HG02943 (cell line): ENCODE measurements around the gene KIF25.

Source experiments
- ATAC-seq: cut with Tn5 transposase; IDR thresholded peaks from one replicate; pipeline ENCODE4 v1.9.1; 2021; ENCODE audit warnings: mild to moderate bottlenecking, low read depth, moderate library complexity; ENCODE audit not compliant: unreplicated experiment

KIF25 gene, protein sequence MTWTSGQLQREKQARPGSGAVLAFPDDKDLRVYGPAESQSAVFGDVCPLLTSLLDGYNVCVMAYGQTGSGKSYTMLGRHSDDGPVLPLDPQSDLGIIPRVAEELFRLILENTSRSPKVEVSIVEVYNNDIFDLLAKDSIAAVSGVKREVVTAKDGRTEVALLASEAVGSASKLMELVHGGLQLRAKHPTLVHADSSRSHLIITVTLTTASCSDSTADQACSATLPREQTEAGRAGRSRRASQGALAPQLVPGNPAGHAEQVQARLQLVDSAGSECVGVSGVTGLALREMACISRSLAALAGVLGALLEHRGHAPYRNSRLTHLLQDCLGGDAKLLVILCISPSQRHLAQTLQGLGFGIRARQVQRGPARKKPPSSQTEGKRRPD

DNA sequence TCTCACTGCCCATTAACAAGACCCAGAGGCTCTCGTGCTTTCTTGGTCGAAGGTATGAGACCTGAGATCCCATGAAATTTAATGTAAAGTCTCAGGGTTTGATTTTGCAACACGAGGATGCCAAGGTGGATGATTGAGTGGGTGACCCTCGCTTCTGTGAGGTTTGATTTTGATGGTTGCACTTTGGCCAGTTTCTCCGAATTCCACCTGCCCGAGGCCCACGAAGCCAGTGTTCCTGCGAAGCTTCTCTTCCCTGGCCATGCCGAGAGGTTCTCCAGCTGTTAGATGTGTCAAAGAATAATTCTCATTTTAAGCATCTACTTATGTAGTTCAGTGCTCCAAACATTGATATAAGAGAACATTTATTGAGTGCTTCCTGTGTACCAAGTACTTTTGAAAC, at the start of gene KIF25:
Gene KIF25, plus strand, starts transcription at position 30 of the 400 bp plus-strand sequence. CDS start 31,915 bp downstream, outside the sequence.
- no peak for ATAC-seq

DNA sequence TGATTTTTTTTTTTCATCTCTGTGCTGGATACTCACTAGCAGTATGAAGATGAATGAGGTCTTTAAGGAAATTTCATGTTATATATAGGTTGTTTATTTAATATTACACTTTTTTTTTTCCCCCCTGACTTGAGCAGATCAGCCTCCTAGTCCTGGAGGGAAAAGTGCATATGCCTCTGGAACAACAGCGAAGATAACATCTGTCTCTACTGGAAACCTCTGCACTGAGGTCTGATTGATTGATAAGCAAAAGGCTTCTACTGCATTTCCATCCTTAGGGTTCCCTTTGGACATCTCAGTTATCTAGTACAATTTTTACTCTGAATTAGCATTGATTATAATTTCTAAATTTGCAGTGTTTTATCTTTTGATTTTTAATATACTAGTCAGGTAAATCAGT, 49.8 kb upstream of the KIF25 start:
- no peak for ATAC-seq

DNA sequence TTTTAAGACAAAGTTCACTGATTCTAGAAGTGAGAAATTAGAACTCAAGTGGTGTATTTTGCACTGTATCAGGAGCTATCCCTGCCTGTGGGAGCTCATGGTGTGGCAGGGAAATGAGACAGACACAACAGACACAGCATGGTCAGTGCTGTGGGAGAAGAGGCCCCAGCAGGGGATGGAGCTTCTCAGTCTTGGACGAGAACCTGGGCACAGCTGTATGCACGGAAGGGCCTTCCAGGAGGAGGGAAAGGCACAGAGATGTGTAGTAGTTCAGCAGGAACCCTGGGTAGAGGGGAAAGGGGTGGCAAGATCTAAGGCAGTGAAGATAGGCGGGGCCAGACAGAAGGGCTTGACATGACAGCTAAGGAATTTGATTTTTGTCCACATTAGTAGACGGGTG, 48.8 kb upstream of the KIF25 start:
- no peak for ATAC-seq

DNA sequence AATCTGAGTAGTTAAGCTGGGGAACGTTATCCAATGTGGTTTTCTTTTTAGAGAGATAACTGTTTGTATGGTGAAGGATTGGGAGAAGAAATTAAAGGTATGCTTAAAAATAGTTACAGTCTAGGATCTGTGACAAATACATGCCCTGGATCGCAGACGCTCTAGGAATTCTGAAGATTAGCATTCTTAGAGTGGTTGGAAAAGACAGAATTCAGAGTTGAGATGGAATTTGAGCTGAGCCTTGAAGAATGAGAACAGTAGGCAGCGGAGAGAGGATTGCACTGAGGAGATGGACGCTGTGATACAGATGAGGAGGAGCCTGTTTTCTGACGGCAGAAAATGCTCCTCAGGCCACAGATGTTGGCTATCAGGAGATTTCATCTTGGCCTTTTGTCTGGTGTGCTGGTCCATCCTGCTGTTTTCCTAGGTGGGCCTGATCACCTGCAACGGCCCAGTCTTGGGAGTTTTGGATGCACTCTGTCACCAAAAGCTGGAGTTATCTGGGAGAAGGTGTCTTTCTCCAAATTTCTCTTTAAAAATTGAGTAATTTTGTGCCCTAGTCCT, 48.3 kb upstream of the KIF25 start:
- ATAC-seq = no peak

DNA sequence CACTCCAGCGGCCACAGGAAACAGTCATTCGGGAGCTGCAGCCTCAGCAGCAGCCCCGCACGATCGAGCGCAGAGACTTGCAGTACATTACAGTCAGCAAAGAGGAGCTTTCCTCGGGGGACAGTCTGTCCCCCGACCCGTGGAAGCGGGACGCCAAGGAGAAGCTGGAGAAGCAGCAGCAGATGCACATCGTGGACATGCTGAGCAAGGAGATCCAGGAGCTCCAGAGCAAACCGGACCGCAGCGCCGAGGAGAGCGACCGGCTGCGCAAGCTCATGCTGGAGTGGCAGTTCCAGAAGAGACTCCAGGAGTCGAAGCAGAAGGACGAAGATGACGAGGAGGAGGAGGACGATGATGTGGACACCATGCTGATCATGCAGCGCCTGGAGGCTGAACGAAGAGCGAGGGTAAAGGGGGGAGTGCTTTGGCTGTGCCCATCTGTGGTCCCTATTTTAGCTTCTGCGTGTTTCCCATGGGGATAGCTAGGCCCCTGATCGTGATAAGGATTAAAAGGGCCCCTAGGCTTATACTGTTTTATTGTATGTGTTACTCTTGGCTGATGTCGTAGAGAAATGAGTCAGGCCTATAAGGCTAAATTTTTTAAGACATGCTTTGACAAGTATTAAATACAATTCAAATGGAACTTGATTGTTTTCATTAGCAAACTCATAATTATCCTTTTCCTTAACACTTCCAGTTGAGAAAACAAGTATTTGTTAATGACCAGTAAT, 45.5 kb upstream of the KIF25 start:
- ATAC-seq = no peak

DNA sequence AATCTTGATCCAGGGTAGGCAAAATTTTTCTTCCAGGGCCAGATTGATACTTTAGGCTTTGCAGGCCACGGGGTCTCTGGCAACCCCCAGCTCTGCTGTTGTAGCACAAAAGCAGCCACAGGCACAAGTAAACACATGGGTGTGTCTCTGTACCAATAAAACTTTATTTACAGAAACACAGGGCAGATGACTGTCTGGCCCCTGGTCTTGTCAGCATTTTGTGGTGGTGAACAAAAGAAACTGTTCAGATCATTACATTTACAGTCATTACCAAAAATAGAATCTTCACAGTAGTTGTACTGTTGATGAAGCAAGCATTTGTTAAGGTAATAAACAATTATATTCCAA, 45.0 kb upstream of the KIF25 start:
- ATAC-seq = no peak

DNA sequence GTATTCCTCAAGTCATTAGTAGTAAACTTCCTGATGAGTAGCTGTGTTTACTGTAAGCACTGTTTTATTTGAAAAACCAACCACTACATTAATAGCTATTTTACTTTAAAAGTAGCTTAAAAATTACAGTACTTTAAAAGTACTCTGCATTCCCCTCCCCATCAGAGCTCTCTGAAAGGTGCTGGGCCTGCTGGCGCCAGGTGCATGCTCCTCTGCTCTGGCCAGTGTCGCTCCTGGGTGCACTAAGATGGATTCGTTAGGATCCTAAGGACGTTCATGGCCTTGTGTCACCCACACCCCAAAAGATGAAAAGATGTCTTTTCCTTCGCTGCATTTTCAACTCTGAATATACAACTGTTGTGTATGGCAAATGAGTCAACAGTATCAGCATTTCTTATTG, 43.9 kb upstream of the KIF25 start:
- no peak for ATAC-seq

DNA sequence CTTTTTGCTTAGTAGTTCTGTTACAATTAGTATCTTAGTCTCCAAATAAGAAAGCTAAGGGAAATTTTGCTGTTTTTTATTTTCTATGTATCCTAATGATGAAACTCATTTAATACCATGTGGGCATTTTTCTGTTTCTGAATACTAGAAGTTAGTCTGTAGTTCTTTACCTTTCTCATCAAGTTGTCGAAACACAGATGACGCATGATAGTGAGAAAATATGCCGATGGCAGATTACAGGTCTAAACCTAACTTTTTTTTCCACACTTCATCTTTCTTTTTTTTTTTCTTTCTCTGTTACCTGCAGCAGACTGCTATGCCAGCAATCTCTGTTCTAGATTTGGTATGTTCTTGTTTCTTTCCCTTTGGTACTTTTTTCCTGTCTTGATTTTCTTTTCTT, 43.3 kb upstream of the KIF25 start:
- ATAC-seq = no peak

DNA sequence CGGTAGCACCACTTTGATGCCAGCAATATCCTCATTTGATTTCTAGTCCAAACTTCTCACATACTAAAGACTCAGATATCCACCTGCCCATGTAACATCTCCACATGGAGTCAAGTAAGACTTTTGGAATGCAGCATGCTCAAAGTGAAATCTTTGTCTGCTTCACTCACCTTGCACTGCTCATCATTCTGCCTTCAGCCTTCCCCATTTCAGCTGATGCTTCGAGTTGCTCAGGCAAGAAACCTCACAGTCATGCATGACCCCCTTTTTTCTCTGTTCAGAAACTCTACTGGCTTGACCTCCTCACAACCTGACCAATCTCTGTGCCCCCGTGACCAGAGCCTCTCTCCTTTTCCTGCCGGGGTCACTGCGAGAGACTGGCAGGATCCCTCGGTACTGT, 41.0 kb upstream of the KIF25 start:
- no peak for ATAC-seq

DNA sequence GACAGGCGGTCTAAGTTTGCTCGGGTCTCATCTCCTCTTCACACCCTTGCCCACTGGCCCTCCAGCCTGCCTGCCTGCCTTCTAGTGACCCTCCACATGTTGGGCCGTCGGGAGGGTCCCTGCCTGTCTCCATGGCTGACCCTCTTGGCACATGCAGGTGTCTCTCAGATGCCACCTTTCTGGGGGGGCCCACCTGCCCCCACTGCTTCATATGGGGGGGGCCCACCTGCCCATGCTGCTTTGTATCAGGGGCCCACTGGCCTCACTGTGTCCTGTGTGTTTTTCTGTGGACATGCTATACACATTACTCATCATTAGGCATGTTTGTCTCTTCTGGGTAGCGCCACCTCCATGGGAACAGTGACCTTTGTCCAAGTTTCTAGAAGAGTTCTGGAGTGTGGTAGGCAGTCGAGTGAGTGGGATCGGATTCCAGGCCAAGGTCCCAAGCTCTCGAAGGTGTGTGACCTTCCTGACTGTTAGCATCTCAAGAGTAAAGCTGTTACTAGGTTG, 40.4 kb upstream of the KIF25 start:
- ATAC-seq = no peak

DNA sequence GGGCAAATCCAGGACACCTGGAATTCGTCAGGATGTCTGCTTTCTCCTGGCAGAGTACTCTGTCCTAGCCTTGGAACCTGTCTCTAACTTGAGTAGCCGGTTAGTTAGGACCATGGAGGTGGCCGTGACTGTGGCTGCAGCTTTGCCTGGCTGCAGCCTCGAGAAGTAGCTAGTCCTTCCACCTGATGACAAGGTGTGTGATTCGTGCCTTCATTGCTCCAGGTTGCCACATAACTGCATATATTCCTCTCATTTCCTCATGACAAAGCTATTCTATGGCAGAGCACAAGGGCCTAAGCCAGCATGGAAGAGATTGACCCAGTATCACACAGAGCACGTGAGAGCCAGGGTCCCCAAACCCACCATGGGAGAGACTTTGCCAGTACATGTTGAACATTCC, 39.8 kb upstream of the KIF25 start:
- ATAC-seq = no peak

DNA sequence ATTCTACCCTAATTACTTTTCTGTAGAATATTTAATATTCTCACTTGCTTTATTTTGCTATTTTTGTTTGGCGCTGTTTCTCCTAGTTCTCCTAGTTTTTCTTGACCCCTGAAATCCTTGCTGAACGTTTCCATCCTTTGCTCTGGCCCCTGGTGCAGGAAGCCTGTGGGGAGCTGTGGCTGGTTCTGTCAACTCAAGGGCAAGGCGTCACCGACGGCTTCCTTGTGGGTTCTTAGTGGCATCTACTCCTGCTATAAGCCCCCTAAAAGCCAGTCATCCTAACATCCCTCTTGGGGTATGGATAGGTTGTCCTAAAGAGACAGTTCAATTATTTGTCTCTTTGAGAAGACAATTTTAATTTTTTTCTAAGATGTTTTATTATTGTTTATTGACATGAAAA, 36.9 kb upstream of the KIF25 start:
- ATAC-seq = no peak

DNA sequence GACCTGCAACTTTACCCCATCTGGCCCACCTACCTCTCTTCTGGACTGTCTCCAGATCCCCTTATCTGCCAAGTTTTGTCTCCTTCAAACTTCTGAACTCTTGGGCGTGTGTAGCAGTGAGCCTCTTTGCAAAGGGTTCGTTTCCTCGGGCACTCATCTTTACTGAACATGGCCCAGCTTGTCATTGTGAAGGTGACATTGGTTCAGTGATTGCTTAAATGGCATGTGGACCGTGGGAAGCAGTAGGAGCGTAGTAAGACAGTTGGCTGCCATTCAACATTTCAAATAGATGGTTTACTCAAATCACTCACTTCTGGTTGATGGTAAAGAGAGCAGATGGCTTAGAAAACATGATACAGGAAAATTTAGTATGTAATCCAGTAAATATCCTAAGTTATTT, 34.8 kb upstream of the KIF25 start:
- ATAC-seq = no peak

DNA sequence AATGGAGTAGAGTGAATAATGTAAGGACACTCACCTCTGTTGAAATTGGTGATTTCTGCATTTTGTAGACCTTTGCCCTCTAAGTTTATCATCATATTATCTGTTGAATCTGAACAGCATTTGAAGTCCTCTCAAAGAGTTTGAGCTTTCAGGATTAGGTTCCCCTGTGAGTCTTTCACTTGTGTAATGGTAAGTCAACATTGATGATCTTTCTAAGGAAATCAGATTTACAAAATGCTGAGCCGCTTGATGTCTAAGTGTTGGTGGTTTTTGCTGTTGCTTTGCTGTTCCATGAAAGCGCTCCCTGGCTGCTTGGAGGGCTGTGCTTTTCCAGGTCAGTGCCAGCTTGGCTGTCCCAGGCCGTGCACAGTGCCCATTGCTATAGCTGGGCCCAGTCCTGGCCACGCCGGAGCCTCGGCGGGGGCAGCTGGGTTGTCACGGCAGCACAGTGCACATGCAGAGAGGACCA, 33.8 kb upstream of the KIF25 start:
- ATAC-seq = no peak

DNA sequence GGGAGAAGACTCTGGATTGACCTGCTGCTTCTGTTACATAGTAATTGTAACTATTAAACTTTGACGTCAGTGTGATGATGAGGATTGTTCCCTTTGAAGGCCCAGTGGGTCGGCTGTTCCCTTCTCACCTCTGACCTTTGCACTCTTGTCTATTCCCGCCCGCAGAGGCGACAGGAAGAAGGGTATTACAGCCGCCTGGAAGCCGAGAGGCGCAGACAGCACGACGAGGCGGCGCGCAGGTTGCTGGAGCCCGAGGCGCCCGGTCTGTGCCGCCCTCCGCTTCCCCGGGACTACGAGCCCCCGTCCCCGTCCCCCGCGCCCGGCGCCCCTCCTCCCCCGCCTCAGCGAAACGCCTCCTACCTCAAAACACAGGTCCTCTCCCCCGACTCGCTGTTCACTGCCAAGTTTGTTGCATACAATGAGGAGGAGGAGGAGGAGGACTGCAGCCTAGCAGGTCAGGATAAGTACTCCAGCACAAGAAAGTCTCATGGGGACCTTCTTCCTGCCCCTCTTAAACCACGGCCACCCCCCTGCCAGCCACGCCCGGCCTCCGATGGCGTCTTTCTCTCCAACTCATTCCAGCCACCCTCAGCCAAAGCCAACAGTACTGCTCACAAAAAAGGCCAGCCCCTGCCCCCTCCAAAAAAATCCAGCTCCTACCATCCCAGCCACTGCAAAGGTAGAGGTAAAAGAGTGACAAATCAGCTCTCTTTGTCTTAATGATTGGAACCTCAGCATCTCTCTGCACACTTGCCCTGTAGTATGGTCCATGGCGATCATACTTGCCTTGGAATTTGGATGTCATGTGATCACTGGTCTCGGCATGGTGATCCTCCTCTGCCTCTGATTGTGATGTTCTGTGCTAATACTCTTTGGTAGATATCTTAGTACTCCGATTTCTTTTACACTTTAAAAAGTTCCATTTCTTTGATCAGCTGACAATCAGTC, 31.6 kb upstream of the KIF25 start:
- ATAC-seq = no peak

DNA sequence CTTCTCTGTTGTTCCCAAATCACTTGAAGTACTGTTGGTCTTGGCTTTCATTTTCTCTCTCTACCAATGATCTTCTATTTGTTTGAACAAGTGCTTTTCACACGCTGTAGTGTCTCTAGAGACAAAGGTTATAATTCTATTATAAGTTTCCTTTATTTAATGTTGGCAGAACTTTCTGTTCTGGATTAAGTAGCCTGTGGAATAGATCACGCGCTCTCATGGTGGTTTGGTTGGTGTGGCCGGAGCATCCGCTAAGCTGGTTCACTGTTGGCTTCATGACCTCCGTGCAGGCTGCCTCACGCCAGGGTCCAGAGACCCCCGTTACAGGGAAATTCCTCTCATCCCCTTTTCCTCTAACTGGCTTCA, 30.9 kb upstream of the KIF25 start:
- no peak for ATAC-seq

DNA sequence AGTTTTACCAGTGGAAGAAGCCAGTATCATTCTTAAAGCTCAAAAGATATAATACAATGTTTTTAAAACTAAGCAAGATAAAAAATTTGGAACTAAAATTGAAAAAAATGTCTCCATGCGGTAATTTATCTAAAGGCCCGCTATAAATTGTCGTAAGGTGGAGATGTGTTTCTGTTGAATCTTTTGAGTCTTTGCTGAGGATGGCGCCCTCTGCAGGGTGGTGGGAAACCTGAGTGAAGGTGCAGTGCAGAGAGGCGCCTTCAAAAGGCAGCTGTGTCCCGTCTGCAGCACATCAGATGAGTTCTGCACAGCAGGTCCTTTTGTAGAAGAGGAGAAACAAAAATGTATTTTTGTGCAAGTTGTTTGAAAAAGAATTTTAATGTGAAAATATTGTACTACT, 29.4 kb upstream of the KIF25 start:
- ATAC-seq = no peak

DNA sequence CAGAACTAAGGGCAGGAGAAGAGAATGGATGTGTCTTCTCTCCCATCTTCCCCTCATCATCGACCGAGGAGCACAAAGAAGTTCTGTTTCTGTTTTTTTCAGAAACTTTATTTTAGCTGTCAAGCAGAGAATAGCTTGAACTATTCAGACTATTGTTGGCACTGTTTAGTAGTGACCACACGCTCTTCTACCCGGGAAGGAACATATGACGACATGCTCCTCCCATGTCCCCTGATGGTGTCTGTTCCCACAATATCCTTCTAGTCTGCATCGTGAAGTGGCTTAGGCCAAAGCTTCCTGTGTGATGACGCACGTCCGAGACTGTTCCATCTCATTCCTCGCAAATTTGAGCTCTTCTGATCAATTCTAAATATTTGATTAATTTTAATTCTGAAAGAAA, 27.2 kb upstream of the KIF25 start:
- no peak for ATAC-seq

DNA sequence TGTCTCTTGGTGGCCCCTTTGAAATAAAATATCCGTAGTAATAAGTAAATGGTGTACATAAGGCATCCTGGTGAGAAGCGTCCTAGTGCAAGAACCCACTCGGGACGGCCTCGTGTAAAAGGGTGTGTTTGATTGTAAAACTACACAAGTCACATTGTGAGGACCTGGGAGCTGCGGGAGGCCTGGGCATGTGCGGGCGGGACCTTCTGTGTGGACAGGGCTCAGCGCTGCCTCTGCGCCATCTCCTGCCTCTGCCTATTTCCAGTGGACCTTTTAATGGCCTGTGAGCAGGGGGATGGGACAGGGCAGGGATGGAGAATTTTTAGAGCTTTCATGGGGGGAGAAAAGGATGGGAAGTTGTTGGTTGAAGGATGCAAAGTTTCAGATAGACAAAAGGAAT, 25.3 kb upstream of the KIF25 start:
- no peak for ATAC-seq

DNA sequence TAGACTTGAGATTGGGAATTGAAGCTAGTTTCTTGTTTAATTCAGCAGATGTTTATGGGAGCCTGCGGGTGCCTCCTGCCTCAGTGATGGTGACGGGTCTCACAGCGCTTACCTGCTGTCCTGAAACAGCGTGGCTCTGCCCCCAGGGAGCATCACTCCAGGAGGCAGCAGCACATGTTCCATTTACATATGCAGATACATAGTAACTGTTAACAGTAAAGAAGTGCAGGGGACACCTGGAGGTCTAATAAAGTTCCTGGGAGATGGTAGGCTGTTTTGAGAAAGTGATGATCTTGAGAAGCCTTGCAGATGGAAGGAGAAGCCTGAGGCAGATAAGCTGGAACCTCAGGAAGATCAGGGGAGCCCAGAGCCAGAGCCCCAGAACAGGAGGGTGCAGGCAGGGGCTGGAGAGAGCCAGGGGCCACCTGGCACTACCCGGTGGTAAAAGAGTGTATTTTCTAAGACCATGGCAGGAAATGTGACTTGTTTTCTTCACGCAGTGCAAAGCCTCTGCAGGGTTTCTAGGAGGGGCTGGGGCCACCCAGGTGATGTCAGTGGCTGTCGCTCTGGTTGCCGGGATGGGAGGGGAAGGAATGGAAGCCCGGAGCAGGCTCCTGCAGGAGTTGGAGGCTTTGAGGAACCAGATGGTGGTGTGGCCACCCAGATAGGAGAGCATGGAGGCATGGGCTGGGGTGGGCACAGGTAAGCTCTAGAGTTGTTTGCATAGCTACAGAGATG, 24.2 kb upstream of the KIF25 start:
- no peak for ATAC-seq
